Fibroblast of skin of abdomen (primary cell): ENCODE data around the gene CLEC3B.
A peak's percentile ranks its signal among the peaks of the same experiment; 100 is the strongest.
"Not testable (repeated sequence)": the region's sequence is repeated elsewhere in the genome, so short reads cannot be mapped to it uniquely, and the experiment has no call there.

Experiments used
- DNase-seq: peaks from one replicate; pipeline ENCODE4 v3.0.0-alpha.2; 2013

The CLEC3B gene

GRCh38 chr3:45037720-45038455 lies 11.8 kb downstream of the CLEC3B start:
- DNase-seq, result peak; percentile 92

DNA sequence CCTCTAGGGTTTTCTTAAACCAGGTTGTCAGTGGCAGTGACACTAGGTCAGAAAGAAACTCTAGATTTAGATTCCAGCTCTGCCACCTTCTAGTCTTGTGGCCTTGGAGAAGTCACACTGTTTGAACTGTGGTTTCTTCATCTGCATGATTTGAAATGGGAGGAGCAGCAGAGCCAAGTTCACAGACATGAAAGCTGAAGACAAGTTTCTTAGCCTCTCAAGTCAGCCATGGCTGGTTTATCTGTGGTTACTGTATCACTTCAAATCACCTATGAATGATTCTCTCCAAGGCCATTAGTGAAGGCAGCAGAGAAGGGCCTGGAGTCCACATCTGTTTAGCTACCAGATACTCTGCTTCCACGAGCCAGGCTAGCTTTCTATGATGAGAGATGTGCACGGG lies 15.6 kb downstream of the CLEC3B start:
- no peak for DNase-seq

- DNase-seq, result no peak
Measured at GRCh38 chr3:45042162-45042561, 16.1 kb downstream of the CLEC3B start.

GRCh38 chr3:45043728-45044299 lies 17.7 kb downstream of the CLEC3B start:
- DNase-seq, result peak; percentile 92

DNA sequence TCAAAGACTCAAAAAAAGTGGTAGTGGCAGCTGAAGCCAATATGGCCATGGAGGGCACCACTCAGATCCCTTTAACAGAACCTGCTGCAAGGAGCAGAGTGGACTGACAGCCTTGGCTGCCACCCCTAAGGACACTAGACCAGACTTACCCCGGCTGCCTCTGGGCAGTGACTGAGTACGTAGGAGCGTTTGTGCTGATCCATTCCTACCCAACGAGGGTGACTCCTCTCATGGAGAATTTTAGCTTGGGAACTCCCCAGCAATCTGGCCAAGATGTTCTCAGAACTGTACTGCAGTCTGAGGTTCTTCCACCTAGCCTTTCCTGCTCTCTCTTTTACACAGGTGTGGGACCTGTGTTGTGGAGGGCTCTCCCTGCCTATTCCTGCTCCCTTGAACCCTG lies 22.1 kb downstream of the CLEC3B start:
- DNase-seq, result no peak

DNA sequence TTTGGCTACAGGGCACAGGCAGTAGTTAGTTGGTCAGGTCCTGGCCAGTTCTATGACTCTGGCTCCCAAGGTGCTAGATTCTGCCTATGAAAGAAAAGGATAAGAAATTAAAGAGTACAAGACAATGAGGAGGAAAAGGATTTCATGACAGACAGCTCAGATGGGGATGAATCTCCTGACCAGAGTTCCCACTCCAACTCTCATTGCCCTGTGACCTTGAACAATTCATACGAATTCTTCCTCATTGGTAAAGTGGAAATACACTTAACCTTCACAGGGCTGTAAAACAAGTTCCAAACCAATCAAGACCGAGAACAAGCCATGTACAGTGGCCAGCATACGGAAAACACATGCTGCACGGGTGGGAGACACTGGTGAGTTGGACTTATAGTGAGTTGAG lies 23.7 kb downstream of the CLEC3B start:
- DNase-seq, result no peak

DNA sequence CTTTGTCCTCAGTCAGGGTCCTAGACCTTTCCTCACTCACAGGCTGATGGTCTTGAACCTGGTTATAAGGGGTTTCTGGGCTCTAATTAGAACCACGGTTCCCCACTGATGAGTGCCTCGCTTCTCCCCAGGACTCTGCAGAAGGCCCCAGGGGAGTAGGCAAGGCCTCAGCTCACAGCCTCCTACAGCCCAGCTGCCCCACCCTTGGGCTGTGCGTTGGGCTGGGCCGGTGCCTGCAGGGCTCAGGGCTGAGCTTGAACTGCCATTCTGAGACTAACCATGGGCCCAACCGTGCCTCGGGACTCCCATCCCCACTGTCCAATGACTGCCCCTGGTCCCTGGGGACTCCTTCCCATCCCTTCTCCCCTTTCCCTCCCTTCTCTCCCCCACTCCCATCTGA lies 25.6 kb downstream of the CLEC3B start:
- no peak for DNase-seq

- not testable (repeated sequence) for DNase-seq
Measured at GRCh38 chr3:45053805-45054195, 27.7 kb downstream of the CLEC3B start.

GRCh38 chr3:45054196-45054857 lies 28.2 kb downstream of the CLEC3B start:
- DNase-seq, result peak; percentile 81

GRCh38 chr3:45055032-45055410 lies 28.9 kb downstream of the CLEC3B start:
- DNase-seq, result peak; percentile 83

- DNase-seq, result peak; percentile 87
Measured at GRCh38 chr3:45055411-45056143, 29.5 kb downstream of the CLEC3B start.

GRCh38 chr3:45056608-45057301 lies 30.7 kb downstream of the CLEC3B start:
- no peak for DNase-seq

DNA sequence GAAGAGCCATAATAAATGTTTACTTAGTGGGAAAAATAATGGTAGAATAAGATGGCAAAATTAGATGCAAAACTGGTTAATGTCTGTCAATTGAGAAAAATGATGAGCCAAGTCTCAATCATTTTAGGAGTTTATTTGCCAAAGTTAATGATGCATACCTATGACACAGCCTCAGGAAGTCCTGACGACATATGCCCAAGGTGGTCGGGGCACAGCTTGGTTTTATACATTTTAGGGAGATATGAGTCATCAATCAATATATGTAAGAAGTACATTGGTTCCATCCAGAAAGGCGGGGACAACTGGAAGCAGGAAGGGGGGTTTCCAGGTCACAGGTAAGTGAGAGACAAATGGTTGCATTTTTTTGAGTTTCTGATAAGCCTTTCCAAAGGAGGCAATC lies 31.5 kb downstream of the CLEC3B start:
- DNase-seq, result no peak

DNA sequence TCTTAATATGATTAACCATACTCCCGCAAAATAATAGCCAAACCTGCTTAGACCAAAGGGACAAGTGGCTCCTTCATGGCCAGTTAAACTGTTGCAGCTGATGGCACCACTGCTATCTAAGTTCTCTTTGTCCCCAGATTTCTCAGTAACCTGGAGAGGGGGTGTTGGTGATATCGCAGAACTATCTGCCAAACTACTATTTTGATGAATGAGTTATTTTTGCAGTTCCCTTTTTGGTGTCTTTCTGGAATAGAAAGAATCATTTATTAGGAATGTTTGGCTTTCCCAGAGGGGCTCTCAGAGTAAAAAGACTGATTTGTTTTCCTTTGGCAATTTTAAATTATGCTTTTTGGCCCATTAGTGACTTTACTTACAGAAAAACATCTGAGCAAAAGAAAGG lies 33.0 kb downstream of the CLEC3B start:
- no peak for DNase-seq

GRCh38 chr3:45060165-45060892 lies 34.2 kb downstream of the CLEC3B start:
- no peak for DNase-seq

- no peak for DNase-seq
Measured at GRCh38 chr3:45062697-45063070, 36.6 kb downstream of the CLEC3B start.

DNA sequence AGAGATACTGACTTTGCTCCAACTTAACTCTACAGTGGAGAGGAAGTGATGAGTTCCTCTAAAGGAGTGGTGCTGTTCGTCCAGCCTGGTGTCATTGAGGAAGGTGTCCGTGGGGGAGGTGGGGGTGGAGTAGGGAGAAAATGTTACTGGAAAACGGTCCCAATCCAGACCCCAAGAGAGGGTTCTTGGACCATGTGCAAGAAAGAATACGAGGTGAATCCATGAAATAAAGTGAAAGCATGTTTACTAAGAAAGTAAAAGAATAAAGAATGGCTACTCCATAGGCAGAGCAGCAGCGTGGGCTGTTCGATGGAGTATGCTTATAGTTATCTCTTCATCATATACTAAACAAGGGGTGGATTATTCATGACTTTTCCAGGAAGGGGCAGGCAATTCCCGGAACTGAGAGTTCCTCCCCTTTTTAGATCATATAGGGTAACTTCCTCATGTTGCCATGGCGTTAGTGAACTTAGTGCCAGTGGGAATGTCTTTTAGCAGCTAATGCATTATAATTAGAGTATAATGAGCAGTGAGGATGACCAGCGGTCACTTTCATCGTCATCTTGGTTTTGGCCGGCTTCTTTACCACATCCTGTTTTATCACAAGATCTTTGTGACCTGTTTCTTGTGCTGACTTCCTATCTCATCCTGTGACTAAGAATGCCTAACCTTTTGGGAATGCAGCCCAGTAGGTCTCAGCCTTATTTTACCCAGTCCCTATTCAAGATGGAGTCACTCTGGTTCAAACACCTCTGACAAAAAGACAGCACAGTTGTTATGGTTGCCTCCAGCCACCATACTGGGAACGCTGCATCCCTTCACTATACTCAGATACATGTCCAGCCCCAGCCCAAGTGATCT lies 38.6 kb downstream of the CLEC3B start:
- DNase-seq, result peak; percentile 64

DNA sequence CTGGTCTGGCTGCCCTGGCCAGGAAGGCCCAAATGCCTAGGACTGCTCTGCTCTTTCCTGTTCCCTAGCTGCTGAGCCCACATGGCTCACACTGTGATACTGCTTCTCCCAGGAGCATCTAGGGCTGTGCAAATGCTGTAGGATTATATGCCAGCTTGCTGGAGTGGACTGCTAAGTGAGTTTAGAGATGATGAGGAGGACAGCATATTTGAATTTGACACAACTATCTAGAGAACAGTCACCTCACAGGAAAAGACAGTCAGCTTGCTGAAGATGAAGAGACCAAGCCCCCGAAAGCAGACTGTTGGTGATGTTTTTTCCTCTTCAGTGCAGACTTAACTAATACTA lies 39.2 kb downstream of the CLEC3B start:
- DNase-seq, result no peak

GRCh38 chr3:45066109-45066801 lies 40.2 kb downstream of the CLEC3B start:
- DNase-seq, result no peak

- no peak for DNase-seq
Measured at GRCh38 chr3:45067486-45067885, 41.4 kb downstream of the CLEC3B start.

DNA sequence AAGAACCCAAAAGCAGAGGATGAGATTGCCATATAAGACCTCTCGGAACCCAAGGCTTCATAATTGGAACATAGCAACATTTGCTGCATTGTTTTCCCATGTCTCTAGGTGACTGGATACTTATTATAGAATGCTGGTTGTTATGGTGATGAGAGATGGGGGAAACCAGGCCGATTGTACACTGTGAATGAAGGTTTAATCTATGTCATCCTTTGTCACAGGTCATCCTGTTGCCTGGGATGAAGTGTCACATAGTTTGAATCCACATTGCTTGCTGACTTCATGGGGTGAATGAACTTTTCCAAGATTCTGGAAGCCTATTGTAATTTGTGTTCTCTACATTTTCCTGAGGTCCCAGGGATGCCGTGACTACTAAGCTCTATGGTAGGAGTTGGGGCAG lies 41.8 kb downstream of the CLEC3B start:
- no peak for DNase-seq
